ENCODE data around the gene MLLT3.

- TF ChIP-seq EZH2phosphoT487 (IDR thresholded peaks at IDR 0.05; ENCODE audit: insufficient read depth, low read depth) (no peak), EZH2 (IDR thresholded peaks at IDR 0.05; ENCODE audit: insufficient read depth, poor library complexity, severe bottlenecking) (no peak)
Observed at GRCh38 chr9:20506099-20506900, 116.0 kb downstream of the MLLT3 start.

All from GM23248 (cell line).